BLaER1 treated with 17β-estradiol and CSF1 and Interleukin-3, amounts not matched to agents 10 nM and 100 nM (cell line): ENCODE results near the gene OFD1.
A peak's percentile ranks its signal among the peaks of the same experiment; 100 is the strongest.

Experiments used
- H3K27ac ChIP-seq, 11 experiments: shearing (Covaris generic); formaldehyde crosslinking; 2 replicates each; pipeline ENCODE4 v1.8.1; 2022
- H3K27me3 ChIP-seq, 11 experiments: shearing (Covaris generic); formaldehyde crosslinking; 2 replicates each; pipeline ENCODE4 v1.8.1; 2022
- H3K36me3 ChIP-seq, 11 experiments: shearing (Covaris generic); formaldehyde crosslinking; 2 replicates each; pipeline ENCODE4 v1.8.1; 2022
- H3K4me1 ChIP-seq, 10 experiments: shearing (Covaris generic); formaldehyde crosslinking; 2 replicates each; pipeline ENCODE4 v1.8.1; 2022
- H3K4me2 ChIP-seq, 11 experiments: shearing (Covaris generic); formaldehyde crosslinking; 2 replicates each; pipeline ENCODE4 v1.8.1; 2022
- H3K4me3 ChIP-seq, 10 experiments: shearing (Covaris generic); formaldehyde crosslinking; 2 replicates each; pipeline ENCODE4 v1.8.1; 2022
- H3K9ac ChIP-seq, 11 experiments: shearing (Covaris generic); formaldehyde crosslinking; 2 replicates each; pipeline ENCODE4 v1.8.1; 2022
- H3K9me3 ChIP-seq, 11 experiments: shearing (Covaris generic); formaldehyde crosslinking; replicated peaks in 1 of 11; 2 replicates each; pipeline ENCODE4 v1.8.1; 2022
- H4K20me1 ChIP-seq, 11 experiments: shearing (Covaris generic); formaldehyde crosslinking; 2 replicates each; pipeline ENCODE4 v1.8.1; 2022
- Cebpa-rat ChIP-seq, 11 experiments: shearing (Covaris generic); IDR thresholded peaks; 2 replicates each; pipeline ENCODE4 v1.8.1; 2022

OFD1 gene, protein sequence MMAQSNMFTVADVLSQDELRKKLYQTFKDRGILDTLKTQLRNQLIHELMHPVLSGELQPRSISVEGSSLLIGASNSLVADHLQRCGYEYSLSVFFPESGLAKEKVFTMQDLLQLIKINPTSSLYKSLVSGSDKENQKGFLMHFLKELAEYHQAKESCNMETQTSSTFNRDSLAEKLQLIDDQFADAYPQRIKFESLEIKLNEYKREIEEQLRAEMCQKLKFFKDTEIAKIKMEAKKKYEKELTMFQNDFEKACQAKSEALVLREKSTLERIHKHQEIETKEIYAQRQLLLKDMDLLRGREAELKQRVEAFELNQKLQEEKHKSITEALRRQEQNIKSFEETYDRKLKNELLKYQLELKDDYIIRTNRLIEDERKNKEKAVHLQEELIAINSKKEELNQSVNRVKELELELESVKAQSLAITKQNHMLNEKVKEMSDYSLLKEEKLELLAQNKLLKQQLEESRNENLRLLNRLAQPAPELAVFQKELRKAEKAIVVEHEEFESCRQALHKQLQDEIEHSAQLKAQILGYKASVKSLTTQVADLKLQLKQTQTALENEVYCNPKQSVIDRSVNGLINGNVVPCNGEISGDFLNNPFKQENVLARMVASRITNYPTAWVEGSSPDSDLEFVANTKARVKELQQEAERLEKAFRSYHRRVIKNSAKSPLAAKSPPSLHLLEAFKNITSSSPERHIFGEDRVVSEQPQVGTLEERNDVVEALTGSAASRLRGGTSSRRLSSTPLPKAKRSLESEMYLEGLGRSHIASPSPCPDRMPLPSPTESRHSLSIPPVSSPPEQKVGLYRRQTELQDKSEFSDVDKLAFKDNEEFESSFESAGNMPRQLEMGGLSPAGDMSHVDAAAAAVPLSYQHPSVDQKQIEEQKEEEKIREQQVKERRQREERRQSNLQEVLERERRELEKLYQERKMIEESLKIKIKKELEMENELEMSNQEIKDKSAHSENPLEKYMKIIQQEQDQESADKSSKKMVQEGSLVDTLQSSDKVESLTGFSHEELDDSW

GRCh38 chrX:13734278-13735172 is at the start of gene OFD1, which contains the start of gene TRAPPC2:
Gene OFD1 (plus strand): TSS chrX:13734748. CDS start chrX:13735072, 324 bp downstream.
Gene TRAPPC2 (minus strand): TSS chrX:13734620. CDS start chrX:13719963, 14,657 bp downstream.
- peak in 1 of 11 experiments; percentile 7; a peak in 1 of 22 replicates for TF ChIP-seq Cebpa-rat (IDR thresholded peaks at IDR 0.05)
- H3K4me3 ChIP-seq: peak within 1 kb of the TSS; percentile 67 to 92 (median 80)
- peaks cover 11 to 45% (median 22%) of the 10 kb centered on the region in 11 experiments; a peak in 21 of 22 replicates for H3K27me3 ChIP-seq
- peak within 1 kb of the TSS; percentile 78 to 97 (median 89) for H3K4me2 ChIP-seq
- peak within 1 kb of the TSS; percentile 82 to 94 (median 89) for H3K9ac ChIP-seq
- H4K20me1 ChIP-seq: peaks cover 0 to 5% (median 0%) of the 10 kb centered on the region in 11 experiments; a peak in 2 of 22 replicates
- H3K4me1 ChIP-seq: peaks cover 36 to 57% (median 42%) of the 10 kb centered on the region in 10 experiments
- H3K36me3 ChIP-seq: peaks cover 0 to 14% (median 4%) of the 10 kb centered on the region in 11 experiments; a peak in 10 of 22 replicates
- H3K27ac ChIP-seq: peak within 1 kb of the TSS; percentile 76 to 95 (median 91)
- H3K9me3 ChIP-seq: peaks cover 5 to 10% (median 9%) of the 10 kb centered on the region in 11 experiments; a peak in 21 of 22 replicates

DNA sequence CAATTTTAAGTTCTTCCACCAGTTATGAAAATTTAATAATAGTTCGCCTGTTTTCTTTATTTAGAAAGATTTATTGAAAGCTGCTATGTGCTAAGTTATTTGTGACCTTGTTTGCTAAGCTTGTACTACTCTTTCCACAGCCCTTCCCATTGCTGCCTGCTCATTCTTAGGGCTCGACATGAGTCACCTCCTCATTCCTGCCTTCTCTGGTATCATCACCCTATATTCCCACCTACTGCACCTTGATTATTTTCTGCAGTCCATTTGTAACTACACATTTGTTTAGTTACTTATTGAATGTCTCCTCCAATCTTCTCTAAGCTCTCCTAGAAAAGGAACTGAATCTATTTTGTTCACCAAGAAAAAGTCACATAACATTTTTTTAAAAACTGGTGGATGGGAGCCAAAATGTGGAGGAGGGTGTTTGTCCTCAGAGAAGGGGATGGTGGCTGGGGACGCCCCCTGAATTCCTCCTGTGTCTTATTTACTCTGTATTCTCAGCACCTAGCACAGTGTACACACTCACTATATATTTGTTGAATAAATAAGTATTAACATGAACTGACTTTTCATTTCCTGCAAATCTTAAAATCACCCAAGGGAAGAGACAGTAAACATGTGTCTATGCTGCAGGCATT is 49.3 kb upstream of the OFD1 start:
- Histone ChIP-seq H3K4me3 (no peak overlapping the region), H3K36me3 (no peaks in the 10 kb centered on the region), H3K27ac (no peak overlapping the region), H3K4me1 (peaks cover 0 to 14% (median under 1%) of the 10 kb centered on the region in 10 experiments; a peak in 5 of 20 replicates), H4K20me1 (peaks cover 0 to 20% (median 0%) of the 10 kb centered on the region in 11 experiments; a peak in 9 of 22 replicates), H3K4me2 (peak overlapping the region in 2 of 11 experiments; percentile 6 to 30; a peak in 2 of 22 replicates), H3K9me3 (peaks cover 0 to 28% (median 5%) of the 10 kb centered on the region in 11 experiments; a peak in 9 of 22 replicates), H3K9ac (no peak overlapping the region), H3K27me3 (peaks cover 87 to 92% (median 91%) of the 10 kb centered on the region in 11 experiments)
- TF ChIP-seq Cebpa-rat (IDR thresholded peaks at IDR 0.05): no peak

- no peak for TF ChIP-seq Cebpa-rat (IDR thresholded peaks at IDR 0.05)
- Histone ChIP-seq H4K20me1 (peaks cover 0 to 38% (median 17%) of the 10 kb centered on the region in 11 experiments; a peak in 16 of 22 replicates), H3K4me1 (peaks cover 10 to 29% (median 19%) of the 10 kb centered on the region in 10 experiments; a peak in 17 of 20 replicates), H3K9ac (no peak overlapping the region), H3K36me3 (no peaks in the 10 kb centered on the region), H3K4me3 (no peak overlapping the region), H3K4me2 (no peak overlapping the region), H3K9me3 (peaks cover 0 to 20% (median 5%) of the 10 kb centered on the region in 11 experiments; a peak in 6 of 22 replicates), H3K27me3 (peaks cover 88 to 92% (median 91%) of the 10 kb centered on the region in 11 experiments), H3K27ac (no peak overlapping the region)
Observed at GRCh38 chrX:13687203-13687602, 47.3 kb upstream of the OFD1 start.

GRCh38 chrX:13688384-13688957 is 46.1 kb upstream of the OFD1 start:
- Histone ChIP-seq H3K4me1 (peaks cover 20 to 41% (median 30%) of the 10 kb centered on the region in 10 experiments), H3K9ac (peak overlapping the region; percentile 84 to 95 (median 89))

GRCh38 chrX:13688958-13689740 is 45.4 kb upstream of the OFD1 start, which contains the start of gene RAB9A:
Gene RAB9A (plus strand): TSS chrX:13689128. CDS start chrX:13708747, 19,619 bp downstream.
- H3K27me3 ChIP-seq: peaks cover 99 to 100% (median 100%) of the 10 kb centered on the region in 11 experiments
- H3K9me3 ChIP-seq: peaks cover 0 to 9% (median 0%) of the 10 kb centered on the region in 11 experiments; a peak in 4 of 22 replicates
- H3K4me3 ChIP-seq: peak within 1 kb of the TSS; percentile 68 to 82 (median 74)
- H3K4me2 ChIP-seq: peak within 1 kb of the TSS; percentile 66 to 84 (median 73)
- peak within 1 kb of the TSS; percentile 83 to 93 (median 87) for H3K27ac ChIP-seq
- peaks cover 15 to 57% (median 35%) of the 10 kb centered on the region in 11 experiments; a peak in 21 of 22 replicates for H4K20me1 ChIP-seq
- peak within 1 kb of the TSS; percentile 84 to 95 (median 89) for H3K9ac ChIP-seq
- peaks cover 27 to 48% (median 37%) of the 10 kb centered on the region in 10 experiments for H3K4me1 ChIP-seq
- no peak for TF ChIP-seq Cebpa-rat (IDR thresholded peaks at IDR 0.05)
- H3K36me3 ChIP-seq: no peaks in the 10 kb centered on the region

More at GRCh38 chrX:13688384-13688957, 46.1 kb upstream of the OFD1 start:
- H4K20me1 ChIP-seq: peaks cover 8 to 50% (median 28%) of the 10 kb centered on the region in 11 experiments; a peak in 21 of 22 replicates
- H3K27me3 ChIP-seq: peaks cover 99 to 100% (median 100%) of the 10 kb centered on the region in 11 experiments
- peak overlapping the region; percentile 53 to 84 (median 70) for H3K4me2 ChIP-seq
- H3K36me3 ChIP-seq: no peaks in the 10 kb centered on the region
- peak overlapping the region; percentile 68 to 82 (median 74) for H3K4me3 ChIP-seq
- H3K27ac ChIP-seq: peak overlapping the region in 8 of 11 experiments; percentile 85 to 93 (median 90); a peak in 13 of 22 replicates
- peaks cover 0 to 16% (median 5%) of the 10 kb centered on the region in 11 experiments; a peak in 5 of 22 replicates for H3K9me3 ChIP-seq
- TF ChIP-seq Cebpa-rat (IDR thresholded peaks at IDR 0.05): no peak

DNA sequence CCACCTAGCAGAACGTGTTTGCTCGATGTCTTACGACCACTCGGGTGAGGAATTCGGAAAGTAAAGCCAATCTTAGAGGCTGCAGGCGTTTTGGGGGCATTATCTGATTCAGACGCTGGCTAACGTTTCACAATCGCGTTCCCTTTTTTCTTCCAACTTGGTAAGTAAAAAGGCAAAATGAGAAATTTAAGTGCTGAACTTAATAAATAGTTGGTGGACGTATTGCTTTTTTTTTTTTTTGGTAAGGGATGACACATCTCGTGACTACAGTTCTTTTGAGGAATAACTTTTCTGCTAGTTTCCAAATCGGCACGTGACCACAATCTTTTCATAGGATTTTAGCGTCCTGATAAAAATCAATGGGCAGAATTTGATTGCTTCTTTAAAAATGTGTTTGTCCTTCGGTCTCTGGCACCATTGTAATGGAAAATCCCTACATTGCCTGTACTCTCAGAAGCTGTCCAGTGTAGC is 44.8 kb upstream of the OFD1 start:
- Histone ChIP-seq H3K4me2 (peak overlapping the region; percentile 66 to 84 (median 73); a peak in 21 of 22 replicates), H3K27ac (peak overlapping the region; percentile 83 to 93 (median 87)), H4K20me1 (peaks cover 21 to 63% (median 41%) of the 10 kb centered on the region in 11 experiments; a peak in 21 of 22 replicates), H3K4me3 (peak overlapping the region; percentile 68 to 82 (median 74)), H3K9ac (peak overlapping the region; percentile 84 to 95 (median 89)), H3K36me3 (no peaks in the 10 kb centered on the region), H3K9me3 (peaks cover 0 to 7% (median 0%) of the 10 kb centered on the region in 11 experiments; a peak in 1 of 22 replicates), H3K4me1 (peaks cover 33 to 52% (median 43%) of the 10 kb centered on the region in 10 experiments), H3K27me3 (peaks cover 99 to 100% (median 100%) of the 10 kb centered on the region in 11 experiments)
- TF ChIP-seq Cebpa-rat (IDR thresholded peaks at IDR 0.05): no peak
